Kidney epithelial cell (primary cell): ENCODE data around the gene SLC19A2. TPM values are rescaled to one million over a fixed set of nuclear protein-coding genes. Genes with fewer than 3 reads are reported as not detected.

Source experiments
- DNase-seq: peaks from one replicate; pipeline ENCODE4 v3.0.0-alpha.2; 2010; ENCODE audit warnings: low read depth
- H3K27me3 ChIP-seq: 2 replicates; pipeline ENCODE4 v1.6.0; 2011; ENCODE audit warnings: low read length; ENCODE audit not compliant: control insufficient read depth, insufficient read depth
- H3K36me3 ChIP-seq: 2 replicates; pipeline ENCODE4 v1.5.1; 2011; ENCODE audit warnings: low read length; ENCODE audit not compliant: control insufficient read depth, insufficient read depth
- H3K4me3 ChIP-seq: 2 replicates; pipeline ENCODE4 v1.5.1; 2011; ENCODE audit warnings: low read depth, mild to moderate bottlenecking, control low read depth, low read length
- CTCF ChIP-seq: IDR thresholded peaks from 2 replicates; pipeline ENCODE4 v1.5.1; 2011; ENCODE audit warnings: mild to moderate bottlenecking, moderate library complexity, low read length, control low read depth, inconsistent platforms; ENCODE audit not compliant: insufficient read depth, poor library complexity, severe bottlenecking
- total RNA-seq: library from RNA; depleted of rRNA; stranded (reverse); fragments of >200 nt; gene quantifications from 2 replicates; pipeline ENCODE4 v1.2.3, GENCODE V29; 2015

SLC19A2 gene
- total RNA-seq, 1 donor from 2014 or later = 23.9 TPM

GRCh38 chr1:169478094-169478672 lies 7.6 kb downstream of the SLC19A2 start:
- no peak for TF ChIP-seq CTCF
- no peak for DNase-seq
- no peaks in the 10 kb centered on the region for H3K36me3 ChIP-seq
- no peak overlapping the region for H3K4me3 ChIP-seq
- no peaks in the 10 kb centered on the region for H3K27me3 ChIP-seq

- Histone ChIP-seq H3K27me3 (no peaks in the 10 kb centered on the region), H3K36me3 (no peaks in the 10 kb centered on the region), H3K4me3 (no peak overlapping the region)
- DNase-seq = no peak
- no peak for TF ChIP-seq CTCF
These were observed 9.8 kb downstream of the SLC19A2 start for GRCh38 chr1:169475806-169476387.

- DNase-seq = no peak
- Histone ChIP-seq H3K4me3 (no peak overlapping the region), H3K36me3 (no peaks in the 10 kb centered on the region), H3K27me3 (no peaks in the 10 kb centered on the region)
- TF ChIP-seq CTCF = no peak
These were observed 11.3 kb downstream of the SLC19A2 start for GRCh38 chr1:169474302-169474995.

GRCh38 chr1:169473347-169473746 lies 12.4 kb downstream of the SLC19A2 start:
- no peak for DNase-seq
- Histone ChIP-seq H3K27me3 (no peaks in the 10 kb centered on the region), H3K36me3 (no peaks in the 10 kb centered on the region), H3K4me3 (no peak overlapping the region)
- no peak for TF ChIP-seq CTCF

- TF ChIP-seq CTCF = no peak
- no peak for DNase-seq
- no peak overlapping the region for H3K4me3 ChIP-seq
- no peaks in the 10 kb centered on the region for H3K27me3 ChIP-seq
- no peaks in the 10 kb centered on the region for H3K36me3 ChIP-seq
These were observed 13.0 kb downstream of the SLC19A2 start for GRCh38 chr1:169472738-169473137.
